ENCODE measurements around the gene TBC1D1. TPM values are rescaled to one million over a fixed set of nuclear protein-coding genes. Genes with fewer than 3 reads are reported as not detected.

The TBC1D1 gene
- total RNA-seq, 1 donor, result 72.6 TPM

- no peak overlapping the region for H3K4me3 ChIP-seq (ENCODE audit: low read length)
Measured at GRCh38 chr4:38132107-38132673, 241.3 kb downstream of the TBC1D1 start.

DNA sequence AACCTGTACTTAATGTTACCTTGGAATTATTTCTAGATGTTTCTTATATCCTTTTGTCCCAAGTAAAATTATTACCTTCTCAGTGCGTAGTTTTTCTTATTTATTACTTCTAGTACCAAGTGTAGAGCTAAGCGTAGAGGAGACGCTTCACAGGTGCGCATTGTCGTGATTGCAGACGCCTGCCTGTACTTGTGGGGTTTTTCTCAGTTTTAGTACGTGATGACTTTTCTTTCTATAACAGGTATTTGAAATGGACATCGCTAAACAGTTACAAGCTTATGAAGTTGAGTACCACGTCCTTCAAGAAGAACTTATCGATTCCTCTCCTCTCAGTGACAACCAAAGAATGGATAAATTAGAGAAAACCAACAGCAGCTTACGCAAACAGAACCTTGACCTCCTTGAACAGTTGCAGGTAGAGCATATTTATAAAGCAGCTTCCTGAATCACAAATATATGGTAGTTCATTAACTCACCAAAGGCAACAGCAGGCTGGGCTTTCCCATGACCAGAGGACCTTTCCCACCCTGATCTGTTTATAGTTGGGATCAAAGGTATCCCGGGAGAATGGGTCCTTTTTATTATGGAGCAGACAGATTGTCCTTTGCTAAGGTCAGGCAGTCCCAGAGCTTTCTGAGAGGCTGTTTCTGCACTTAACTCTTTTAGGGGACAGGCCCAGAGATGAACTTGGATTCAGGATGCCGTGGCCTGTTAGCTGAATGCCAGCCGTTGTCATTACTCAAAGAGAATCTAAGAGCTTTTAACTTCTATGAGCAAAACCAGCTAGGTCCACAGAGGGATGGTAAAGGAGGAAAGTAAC, 242.2 kb downstream of the TBC1D1 start:
- Histone ChIP-seq H3K4me1 (ENCODE audit: insufficient read depth, low read length) (peaks cover 38% of the 10 kb centered on the region), H3K9me3 (ENCODE audit: low read depth, low read length) (no peaks in the 10 kb centered on the region), H3K4me3 (ENCODE audit: low read length) (no peak overlapping the region), H3K27me3 (ENCODE audit: insufficient read depth, low read length) (no peaks in the 10 kb centered on the region)

More at GRCh38 chr4:38132107-38132673, 241.3 kb downstream of the TBC1D1 start:
- Histone ChIP-seq H3K27me3 (ENCODE audit: insufficient read depth, low read length) (no peaks in the 10 kb centered on the region), H3K4me1 (ENCODE audit: insufficient read depth, low read length) (peaks cover 43% of the 10 kb centered on the region), H3K9me3 (ENCODE audit: low read depth, low read length) (no peaks in the 10 kb centered on the region)

DNA sequence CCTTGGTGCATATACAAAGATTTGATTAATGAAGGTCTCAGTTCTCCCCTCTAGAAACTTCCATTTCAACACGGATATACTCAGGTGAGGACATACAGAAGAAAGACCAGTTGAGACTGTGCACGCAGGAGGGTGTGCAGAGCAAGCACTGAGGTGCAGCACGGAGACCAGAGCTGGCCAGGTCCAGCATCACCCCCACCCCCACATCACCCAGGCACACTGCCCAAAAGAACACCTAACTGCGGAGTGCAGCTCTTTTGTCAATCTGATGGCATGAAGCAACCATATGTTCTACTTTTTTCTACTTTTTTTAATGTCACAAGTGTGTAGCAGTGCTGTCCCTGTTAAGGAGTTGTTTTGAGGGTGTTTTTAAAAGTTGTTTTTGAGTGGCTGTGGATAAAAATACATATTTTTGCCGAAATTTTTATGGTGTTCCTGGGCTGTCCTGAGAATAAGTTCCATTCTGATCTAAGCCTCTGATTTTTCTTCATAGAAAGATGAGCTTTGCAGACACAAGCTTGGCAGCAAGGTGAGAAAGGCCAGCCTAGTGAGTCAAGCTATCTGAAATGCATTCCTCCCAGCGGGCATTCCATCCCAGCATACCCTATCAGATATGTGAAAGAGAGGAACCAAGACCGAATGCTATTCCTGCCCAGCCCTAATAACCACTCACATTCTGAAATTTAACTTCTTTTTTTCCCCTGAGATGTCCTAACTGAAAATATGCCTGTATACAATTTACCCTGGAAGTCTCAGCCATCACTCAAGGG, 243.0 kb downstream of the TBC1D1 start:
- Histone ChIP-seq H3K4me3 (ENCODE audit: low read length) (no peak overlapping the region), H3K4me1 (ENCODE audit: insufficient read depth, low read length) (peaks cover 30% of the 10 kb centered on the region), H3K27me3 (ENCODE audit: insufficient read depth, low read length) (no peaks in the 10 kb centered on the region), H3K9me3 (ENCODE audit: low read depth, low read length) (no peaks in the 10 kb centered on the region)

GRCh38 chr4:38135201-38135600, 244.3 kb downstream of the TBC1D1 start:
- Histone ChIP-seq H3K4me1 (ENCODE audit: insufficient read depth, low read length) (peaks cover 21% of the 10 kb centered on the region), H3K4me3 (ENCODE audit: low read length) (no peak overlapping the region), H3K27me3 (ENCODE audit: insufficient read depth, low read length) (no peaks in the 10 kb centered on the region), H3K9me3 (ENCODE audit: low read depth, low read length) (no peaks in the 10 kb centered on the region)

DNA sequence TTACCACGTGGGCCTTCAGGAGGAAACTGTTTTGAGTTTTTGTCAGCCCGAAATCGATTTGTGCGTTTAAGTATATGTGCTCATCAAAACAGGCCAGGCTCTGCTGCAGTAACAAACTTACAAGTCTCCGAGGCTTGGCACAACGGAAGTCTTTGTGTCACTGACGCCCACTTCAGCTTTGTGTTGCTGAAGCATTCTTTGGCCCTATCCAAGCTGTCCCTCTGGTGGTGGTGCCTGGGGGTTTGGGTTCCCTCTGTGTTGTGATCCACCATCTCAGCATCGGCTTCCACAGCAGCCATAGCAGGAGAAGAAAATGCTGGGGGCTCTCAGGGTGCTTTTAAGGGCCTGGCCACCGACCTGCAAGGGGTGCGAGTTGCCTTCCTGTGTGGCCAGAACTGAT, 245.7 kb downstream of the TBC1D1 start:
- Histone ChIP-seq H3K4me1 (ENCODE audit: insufficient read depth, low read length) (peaks cover 8% of the 10 kb centered on the region), H3K4me3 (ENCODE audit: low read length) (no peak overlapping the region), H3K9me3 (ENCODE audit: low read depth, low read length) (no peaks in the 10 kb centered on the region), H3K27me3 (ENCODE audit: insufficient read depth, low read length) (no peaks in the 10 kb centered on the region)

GRCh38 chr4:38137080-38137479, 246.2 kb downstream of the TBC1D1 start:
- Histone ChIP-seq H3K4me3 (ENCODE audit: low read length) (no peak overlapping the region), H3K4me1 (ENCODE audit: insufficient read depth, low read length) (peaks cover 3% of the 10 kb centered on the region), H3K27me3 (ENCODE audit: insufficient read depth, low read length) (no peaks in the 10 kb centered on the region), H3K9me3 (ENCODE audit: low read depth, low read length) (no peaks in the 10 kb centered on the region)

DNA sequence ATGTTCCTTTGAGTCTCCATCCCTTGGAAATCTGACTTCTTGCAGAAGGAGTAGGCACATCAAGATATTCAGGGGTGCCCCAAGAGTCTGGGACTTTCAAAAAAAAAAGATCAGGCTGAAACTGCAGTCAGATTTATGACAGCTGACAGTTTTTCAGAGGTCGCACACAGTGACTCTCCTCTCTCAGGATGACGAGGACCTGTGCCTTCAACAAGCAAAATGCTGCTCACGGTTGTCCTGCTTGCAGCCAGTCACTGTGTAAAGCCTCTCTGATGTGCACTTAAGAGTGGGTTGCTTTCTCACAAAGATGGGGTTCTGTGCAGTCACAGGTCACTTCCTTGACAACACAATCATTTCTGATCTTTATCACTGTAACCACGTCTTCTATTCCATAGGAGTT, 247.5 kb downstream of the TBC1D1 start:
- Histone ChIP-seq H3K27me3 (ENCODE audit: insufficient read depth, low read length) (no peaks in the 10 kb centered on the region), H3K9me3 (ENCODE audit: low read depth, low read length) (no peaks in the 10 kb centered on the region), H3K4me3 (ENCODE audit: low read length) (no peak overlapping the region), H3K4me1 (ENCODE audit: insufficient read depth, low read length) (no peaks in the 10 kb centered on the region)

DNA sequence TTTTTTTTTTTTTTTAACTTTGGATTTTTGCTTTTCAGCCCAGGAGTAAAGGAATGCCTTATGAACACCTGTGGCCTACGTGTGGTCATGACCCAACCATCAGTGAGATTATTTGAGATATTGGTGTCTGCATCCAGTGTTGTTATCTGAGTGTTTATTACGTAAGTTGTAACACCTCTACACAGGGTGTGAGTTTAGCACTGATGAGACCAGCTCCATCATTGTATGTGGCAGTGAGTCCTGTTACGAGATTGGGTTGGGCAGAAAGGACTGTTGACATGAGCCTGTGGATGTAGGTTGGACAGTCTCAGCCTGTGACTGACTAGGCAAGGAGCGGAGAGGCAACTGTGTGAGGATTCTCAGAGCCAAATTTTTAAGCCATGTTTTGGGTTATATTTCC, 248.3 kb downstream of the TBC1D1 start:
- Histone ChIP-seq H3K4me3 (ENCODE audit: low read length) (no peak overlapping the region), H3K27me3 (ENCODE audit: insufficient read depth, low read length) (no peaks in the 10 kb centered on the region), H3K9me3 (ENCODE audit: low read depth, low read length) (no peaks in the 10 kb centered on the region), H3K4me1 (ENCODE audit: insufficient read depth, low read length) (no peaks in the 10 kb centered on the region)

DNA sequence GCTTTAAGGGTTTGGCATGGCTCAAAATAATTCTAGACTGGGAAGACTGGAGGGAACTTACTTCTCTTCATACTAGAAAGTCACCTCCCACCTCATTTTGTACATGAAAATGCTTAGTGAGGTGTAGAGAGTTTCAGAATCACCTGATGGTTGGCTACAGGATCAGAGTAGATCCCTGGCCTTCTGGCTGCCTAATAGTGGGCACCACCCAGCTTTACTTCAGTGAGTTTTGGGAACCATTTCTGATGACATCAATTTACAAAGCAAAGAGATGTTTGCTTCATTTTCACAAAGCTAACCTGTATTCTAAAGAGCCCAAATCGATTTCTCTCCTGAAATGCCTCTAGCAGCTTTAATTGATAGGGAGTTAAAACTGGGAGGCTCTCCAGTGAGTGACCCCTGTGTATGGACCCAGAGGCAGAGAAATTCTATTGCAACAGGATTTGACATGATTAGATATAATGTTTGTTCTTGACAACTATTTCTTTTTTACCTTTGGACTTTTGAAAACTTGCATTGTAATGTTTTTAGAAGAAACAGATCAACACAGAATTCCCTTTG, 249.8 kb downstream of the TBC1D1 start:
- Histone ChIP-seq H3K4me3 (ENCODE audit: low read length) (no peak overlapping the region), H3K4me1 (ENCODE audit: insufficient read depth, low read length) (no peaks in the 10 kb centered on the region), H3K27me3 (ENCODE audit: insufficient read depth, low read length) (no peaks in the 10 kb centered on the region), H3K9me3 (ENCODE audit: low read depth, low read length) (no peaks in the 10 kb centered on the region)

DNA sequence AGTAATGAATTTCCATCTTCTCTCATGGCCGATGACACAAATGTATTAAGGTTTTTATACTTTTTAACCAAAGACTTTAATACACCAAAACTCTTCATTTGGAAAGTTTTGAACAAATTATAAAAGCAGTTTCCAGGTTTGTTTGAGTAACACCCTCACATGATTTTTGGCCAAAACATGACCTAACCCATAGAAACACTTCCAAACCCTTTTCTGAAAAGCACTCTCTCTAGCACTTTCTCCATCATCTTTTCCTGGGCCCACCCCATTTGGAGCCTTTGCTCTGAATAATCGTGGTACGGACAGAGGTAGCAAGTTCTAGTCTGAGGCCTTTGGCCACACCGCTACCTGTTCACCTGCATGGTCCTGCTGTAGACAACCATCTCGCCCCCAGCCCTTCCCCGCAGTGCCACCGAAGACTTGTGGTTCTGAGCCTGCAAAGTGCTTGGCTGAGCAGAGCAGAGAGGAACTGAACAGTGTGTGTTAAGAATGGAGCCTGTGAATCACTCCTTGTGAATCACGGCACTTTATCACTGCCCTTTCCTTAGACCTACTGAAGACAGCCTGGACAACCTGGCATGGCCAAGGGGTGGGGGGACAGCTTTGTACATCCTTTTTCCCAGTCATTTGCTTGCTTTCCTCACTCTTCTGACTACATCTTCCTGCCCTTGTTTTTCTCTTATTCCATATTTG, 251.1 kb downstream of the TBC1D1 start:
- Histone ChIP-seq H3K4me3 (ENCODE audit: low read length) (no peak overlapping the region), H3K4me1 (ENCODE audit: insufficient read depth, low read length) (no peaks in the 10 kb centered on the region)

DNA sequence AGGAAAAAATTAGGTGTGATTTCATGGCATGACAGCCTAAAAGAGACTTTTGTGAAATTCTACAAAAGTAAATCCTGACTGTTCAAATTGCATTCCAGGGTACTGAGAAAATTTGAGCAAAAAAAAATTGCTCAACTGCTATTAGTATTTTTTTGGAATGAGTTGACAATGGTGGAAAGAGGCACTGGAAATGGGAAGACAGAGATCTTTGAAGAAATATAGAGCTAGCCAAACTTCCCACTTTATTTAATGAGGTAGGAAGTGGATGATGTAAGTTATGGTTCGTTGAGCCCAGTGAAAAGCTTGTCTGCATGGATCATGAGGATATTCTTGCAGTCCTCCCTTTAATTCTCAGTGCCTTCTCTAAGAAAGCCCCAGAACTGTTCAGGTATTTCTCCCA, 253.1 kb downstream of the TBC1D1 start:
- H3K4me3 ChIP-seq (ENCODE audit: low read length), result no peak overlapping the region
- H3K27me3 ChIP-seq (ENCODE audit: insufficient read depth, low read length), result no peaks in the 10 kb centered on the region
- no peaks in the 10 kb centered on the region for H3K9me3 ChIP-seq (ENCODE audit: low read depth, low read length)
- no peaks in the 10 kb centered on the region for H3K4me1 ChIP-seq (ENCODE audit: insufficient read depth, low read length)

More for the DNA sequence above, 251.1 kb downstream of the TBC1D1 start:
- no peaks in the 10 kb centered on the region for H3K27me3 ChIP-seq (ENCODE audit: insufficient read depth, low read length)
- no peaks in the 10 kb centered on the region for H3K9me3 ChIP-seq (ENCODE audit: low read depth, low read length)

- H3K4me3 ChIP-seq (ENCODE audit: low read length), result no peak overlapping the region
- H3K4me1 ChIP-seq (ENCODE audit: insufficient read depth, low read length), result no peaks in the 10 kb centered on the region
- no peaks in the 10 kb centered on the region for H3K27me3 ChIP-seq (ENCODE audit: insufficient read depth, low read length)
- no peaks in the 10 kb centered on the region for H3K9me3 ChIP-seq (ENCODE audit: low read depth, low read length)
Measured at GRCh38 chr4:38145033-38145678, 254.3 kb downstream of the TBC1D1 start.

- H3K27me3 ChIP-seq (ENCODE audit: insufficient read depth, low read length), result no peaks in the 10 kb centered on the region
- H3K4me1 ChIP-seq (ENCODE audit: insufficient read depth, low read length), result no peaks in the 10 kb centered on the region
- H3K4me3 ChIP-seq (ENCODE audit: low read length), result no peak overlapping the region
- H3K9me3 ChIP-seq (ENCODE audit: low read depth, low read length), result no peaks in the 10 kb centered on the region
Measured at GRCh38 chr4:38145741-38146140, 254.9 kb downstream of the TBC1D1 start.

GRCh38 chr4:38146383-38146782, 255.5 kb downstream of the TBC1D1 start:
- Histone ChIP-seq H3K27me3 (ENCODE audit: insufficient read depth, low read length) (no peaks in the 10 kb centered on the region), H3K4me1 (ENCODE audit: insufficient read depth, low read length) (no peaks in the 10 kb centered on the region), H3K9me3 (ENCODE audit: low read depth, low read length) (no peaks in the 10 kb centered on the region), H3K4me3 (ENCODE audit: low read length) (no peak overlapping the region)
